T-helper 1 cell (primary cell): ENCODE measurements around the gene SETD1B.
"Not testable (repeated sequence)": the region's sequence is repeated elsewhere in the genome, so short reads cannot be mapped to it uniquely, and the experiment has no call there.

Experiments
- DNase-seq, 5 donors: peaks; one replicate each; pipeline ENCODE4 v3.0.0-alpha.2; 2012 to 2020

SETD1B gene

GRCh38 chr12:121781484-121781997 is 22.3 kb upstream of the SETD1B start:
- no peak for DNase-seq

GRCh38 chr12:121781998-121782979 is 21.5 kb upstream of the SETD1B start:
- peak in 2 of 5 donors; percentile 40 to 46 for DNase-seq

- DNase-seq = no peak
These were observed 20.0 kb upstream of the SETD1B start for GRCh38 chr12:121783766-121784165.

- DNase-seq = no peak
These were observed 19.3 kb upstream of the SETD1B start for GRCh38 chr12:121784460-121784859.

GRCh38 chr12:121786440-121786825 is 17.4 kb upstream of the SETD1B start:
- peak in 2 of 5 donors; percentile 51 to 56 for DNase-seq

- peak in 3 of 5 donors; percentile 33 to 73 (median 46) for DNase-seq
These were observed 16.5 kb upstream of the SETD1B start for GRCh38 chr12:121787063-121788025.

GRCh38 chr12:121788176-121788818 is 15.5 kb upstream of the SETD1B start:
- no peak for DNase-seq

GRCh38 chr12:121789233-121789781 is 14.5 kb upstream of the SETD1B start:
- peak in 2 of 5 donors; percentile 53 to 68 for DNase-seq

- peak; percentile 91 to 97 (median 93) for DNase-seq
These were observed 13.7 kb upstream of the SETD1B start for GRCh38 chr12:121789800-121790728.

- DNase-seq = not testable (repeated sequence)
These were observed 13.0 kb upstream of the SETD1B start for GRCh38 chr12:121790785-121791184.

- DNase-seq = peak in 2 of 5 donors; percentile 37 to 42
These were observed 11.9 kb upstream of the SETD1B start for GRCh38 chr12:121791671-121792551.

- DNase-seq = peak in 3 of 5 donors; percentile 48 to 71 (median 56)
These were observed 11.0 kb upstream of the SETD1B start for GRCh38 chr12:121792607-121793439.

GRCh38 chr12:121793440-121793837 is 10.4 kb upstream of the SETD1B start, which contains the start of gene RHOF:
Gene RHOF (minus strand): TSS chr12:121793688. CDS start chr12:121793633, 55 bp downstream.
- DNase-seq = peak in 1 of 5 donors; percentile 67

GRCh38 chr12:121793838-121794533 is 9.8 kb upstream of the SETD1B start:
- peak; percentile 87 to 98 (median 93) for DNase-seq

GRCh38 chr12:121794534-121795033 is 9.2 kb upstream of the SETD1B start:
- DNase-seq = peak in 2 of 5 donors; percentile 34 to 58

- peak; percentile 62 to 83 (median 77) for DNase-seq
These were observed 8.5 kb upstream of the SETD1B start for GRCh38 chr12:121795034-121795968.
